Smooth muscle cell (in vitro differentiated cells): ENCODE results near the gene SNAPC2. TPM values are rescaled to one million over a fixed set of nuclear protein-coding genes. Genes with fewer than 3 reads are reported as not detected.
"Not testable (repeated sequence)": the region's sequence is repeated elsewhere in the genome, so short reads cannot be mapped to it uniquely, and the experiment has no call there.

ENCODE experiments used
- DNase-seq: peaks from one replicate; lab custom pipeline; 2025; ENCODE audit not compliant: unreplicated experiment; lab: John Stamatoyannopoulos, UW
- H2AFZ ChIP-seq: fragments of 200-600 bp; sonication (generic); 2 replicates; pipeline ENCODE4 v1.6.0; 2016; ENCODE audit warnings: antibody characterized with exemption, low read depth, mild to moderate bottlenecking
- H3F3A ChIP-seq: fragments of 200-600 bp; sonication (generic); 2 replicates; pipeline ENCODE4 v1.6.0; 2017; ENCODE audit warnings: antibody characterized with exemption, low read depth
- H3K27ac ChIP-seq: fragments of 200-600 bp; sonication (generic); 2 replicates; pipeline ENCODE4 v1.5.1; 2016; ENCODE audit warnings: low read depth, mild to moderate bottlenecking
- H3K27me3 ChIP-seq: fragments of 200-600 bp; sonication (generic); 2 replicates; pipeline ENCODE4 v1.6.1; 2016; ENCODE audit warnings: low read depth, mild to moderate bottlenecking
- H3K36me3 ChIP-seq: fragments of 200-600 bp; sonication (generic); 2 replicates; pipeline ENCODE4 v1.5.1; 2016; ENCODE audit warnings: low read depth
- H3K4me1 ChIP-seq: fragments of 200-600 bp; sonication (generic); 2 replicates; pipeline ENCODE4 v1.5.1; 2016; ENCODE audit warnings: low read depth
- H3K4me2 ChIP-seq: fragments of 200-600 bp; sonication (generic); 2 replicates; pipeline ENCODE4 v1.6.0; 2016; ENCODE audit warnings: mild to moderate bottlenecking
- H3K4me3 ChIP-seq: fragments of 200-600 bp; sonication (generic); 2 replicates; pipeline ENCODE4 v1.5.1; 2016; ENCODE audit warnings: mild to moderate bottlenecking
- H3K79me2 ChIP-seq: fragments of 200-600 bp; sonication (generic); 2 replicates; pipeline ENCODE4 v1.6.0; 2016; ENCODE audit warnings: low read depth, mild to moderate bottlenecking
- H3K9ac ChIP-seq: fragments of 200-600 bp; sonication (generic); 2 replicates; pipeline ENCODE4 v1.6.0; 2016; ENCODE audit warnings: low read depth
- H3K9me3 ChIP-seq: fragments of 200-600 bp; sonication (generic); replicated peaks from 2 replicates; pipeline ENCODE4 v1.5.1; 2016; ENCODE audit warnings: low read depth
- H4K20me1 ChIP-seq: fragments of 200-600 bp; sonication (generic); 2 replicates; pipeline ENCODE4 v1.6.0; 2016; ENCODE audit warnings: low read depth
- WGBS: methylation state at CpG from one replicate; pipeline ENCODE4 v1.1.7; 2016; ENCODE audit warnings: low lambda C conversion rate; 5-methylcytosine and 5-hydroxymethylcytosine counted together
- polyA plus RNA-seq: library from polyadenylated mRNA; unstranded; fragments of >200 nt; fragmentation: Nextera tagmentation; extraction: Ambion mirVana; gene quantifications from 2 replicates; pipeline ENCODE4 v1.2.1, GENCODE V29; 2016
- total RNA-seq: library from RNA; depleted of rRNA; stranded (reverse); fragments of >200 nt; gene quantifications from 2 replicates; pipeline ENCODE4 v1.2.3, GENCODE V29; 2014
- TF ChIP-seq, protein P1 (sequence below): fragments of 200-600 bp; sonication (generic); IDR thresholded peaks from 2 replicates; pipeline ENCODE4 v1.5.1; 2017; ENCODE audit warnings: borderline replicate concordance, mild to moderate bottlenecking, antibody characterized with exemption; ENCODE audit not compliant: insufficient read depth, poor library complexity, severe bottlenecking

The SNAPC2 gene
- total and polyA plus RNA-seq, 2 experiments from 2014 or later, result 18.2 to 35.0 TPM

GRCh38 chr19:7916103-7916954 is 3.8 kb upstream of the SNAPC2 start:
- no peaks in the 10 kb centered on the region for H3K79me2 ChIP-seq
- H2AFZ ChIP-seq, result peak overlapping the region; percentile 30
- 1% methylated on average over 38 of the region's 104 CpGs for WGBS
- DNase-seq, result peak; percentile 27
- H3F3A ChIP-seq, result peaks cover 7% of the 10 kb centered on the region
- peak overlapping the region; percentile 98 for H3K4me2 ChIP-seq
- peaks cover 3% of the 10 kb centered on the region for H4K20me1 ChIP-seq
- H3K4me1 ChIP-seq, result peaks cover 15% of the 10 kb centered on the region
- no peaks in the 10 kb centered on the region for H3K36me3 ChIP-seq
- TF ChIP-seq, protein P1, sequence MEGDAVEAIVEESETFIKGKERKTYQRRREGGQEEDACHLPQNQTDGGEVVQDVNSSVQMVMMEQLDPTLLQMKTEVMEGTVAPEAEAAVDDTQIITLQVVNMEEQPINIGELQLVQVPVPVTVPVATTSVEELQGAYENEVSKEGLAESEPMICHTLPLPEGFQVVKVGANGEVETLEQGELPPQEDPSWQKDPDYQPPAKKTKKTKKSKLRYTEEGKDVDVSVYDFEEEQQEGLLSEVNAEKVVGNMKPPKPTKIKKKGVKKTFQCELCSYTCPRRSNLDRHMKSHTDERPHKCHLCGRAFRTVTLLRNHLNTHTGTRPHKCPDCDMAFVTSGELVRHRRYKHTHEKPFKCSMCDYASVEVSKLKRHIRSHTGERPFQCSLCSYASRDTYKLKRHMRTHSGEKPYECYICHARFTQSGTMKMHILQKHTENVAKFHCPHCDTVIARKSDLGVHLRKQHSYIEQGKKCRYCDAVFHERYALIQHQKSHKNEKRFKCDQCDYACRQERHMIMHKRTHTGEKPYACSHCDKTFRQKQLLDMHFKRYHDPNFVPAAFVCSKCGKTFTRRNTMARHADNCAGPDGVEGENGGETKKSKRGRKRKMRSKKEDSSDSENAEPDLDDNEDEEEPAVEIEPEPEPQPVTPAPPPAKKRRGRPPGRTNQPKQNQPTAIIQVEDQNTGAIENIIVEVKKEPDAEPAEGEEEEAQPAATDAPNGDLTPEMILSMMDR, result no peak
- H3K27ac ChIP-seq, result peak overlapping the region; percentile 28
- H3K9me3 ChIP-seq, result no peaks in the 10 kb centered on the region
- no peaks in the 10 kb centered on the region for H3K27me3 ChIP-seq
- H3K9ac ChIP-seq, result peak overlapping the region; percentile 22
- H3K4me3 ChIP-seq, result peak overlapping the region; percentile 60

GRCh38 chr19:7916955-7917266 is 3.2 kb upstream of the SNAPC2 start:
- H3F3A ChIP-seq, result peaks cover 7% of the 10 kb centered on the region
- H3K27ac ChIP-seq, result peak overlapping the region; percentile 28
- H3K4me2 ChIP-seq, result peak overlapping the region; percentile 98
- peak overlapping the region; percentile 30 for H2AFZ ChIP-seq
- H3K79me2 ChIP-seq, result no peaks in the 10 kb centered on the region
- H4K20me1 ChIP-seq, result peaks cover 6% of the 10 kb centered on the region
- H3K27me3 ChIP-seq, result no peaks in the 10 kb centered on the region
- no peaks in the 10 kb centered on the region for H3K9me3 ChIP-seq
- TF ChIP-seq, protein P1, result no peak
- H3K4me1 ChIP-seq, result peaks cover 15% of the 10 kb centered on the region
- no peaks in the 10 kb centered on the region for H3K36me3 ChIP-seq
- DNase-seq, result no peak
- WGBS, result 7% methylated on average over 12 of the region's 12 CpGs
- H3K9ac ChIP-seq, result peak overlapping the region; percentile 35
- H3K4me3 ChIP-seq, result peak overlapping the region; percentile 60

DNA sequence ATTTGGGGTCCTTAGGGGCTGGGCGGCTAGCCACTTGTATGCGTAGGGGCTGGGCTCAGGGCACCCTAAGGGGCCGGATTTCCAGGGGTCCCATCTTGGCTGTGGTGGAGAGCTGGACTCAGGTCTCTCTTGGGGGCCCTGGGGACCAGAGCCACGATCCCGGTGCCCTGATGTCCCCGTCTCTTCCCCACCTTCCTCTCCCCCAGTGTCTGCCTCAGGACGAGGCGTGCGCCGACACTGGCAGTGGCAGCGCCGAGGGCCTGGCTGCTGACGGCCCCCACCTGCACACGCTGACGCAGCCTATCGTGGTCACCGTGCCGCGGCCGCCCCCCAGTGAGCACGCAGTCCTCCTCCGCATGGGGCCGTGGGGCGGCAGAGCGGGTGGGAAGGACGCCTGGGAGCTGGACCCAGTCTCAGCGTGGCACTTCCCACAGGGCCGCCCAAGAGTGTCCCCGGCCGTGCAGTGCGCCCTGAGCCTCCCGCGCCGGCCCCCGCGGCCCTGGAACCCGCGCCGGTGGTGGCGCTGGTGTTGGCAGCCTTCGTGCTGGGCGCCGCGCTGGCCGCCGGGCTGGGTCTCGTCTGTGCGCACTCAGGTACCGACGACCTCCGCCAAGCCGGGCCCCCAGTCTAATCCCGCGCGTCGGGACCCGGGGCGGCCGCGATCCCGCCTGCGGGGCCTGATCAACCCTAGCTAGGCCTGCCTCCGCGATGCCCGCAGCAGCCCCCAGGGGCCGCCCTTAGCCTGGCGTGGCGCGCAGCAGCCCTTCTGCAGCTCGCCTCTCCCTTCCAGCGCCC is 2.7 kb upstream of the SNAPC2 start:
- Histone ChIP-seq H3K9me3 (no peaks in the 10 kb centered on the region), H3K27ac (peak overlapping the region; percentile 28), H3K4me1 (peaks cover 15% of the 10 kb centered on the region), H2AFZ (peak overlapping the region; percentile 75), H4K20me1 (peaks cover 6% of the 10 kb centered on the region), H3K36me3 (no peaks in the 10 kb centered on the region), H3K9ac (peak overlapping the region; percentile 35), H3K4me2 (peak overlapping the region; percentile 98), H3K27me3 (no peaks in the 10 kb centered on the region), H3F3A (peaks cover 7% of the 10 kb centered on the region), H3K4me3 (peak overlapping the region; percentile 60), H3K79me2 (no peaks in the 10 kb centered on the region)
- peak; percentile 44 for DNase-seq
- TF ChIP-seq, protein P1, result peak; percentile 55
- WGBS, result 3% methylated on average over 66 of the region's 71 CpGs

- not testable (repeated sequence) for H3K9ac ChIP-seq
- peak overlapping the region; percentile 75 for H2AFZ ChIP-seq
These were observed 2.0 kb upstream of the SNAPC2 start for GRCh38 chr19:7918062-7918614.

More at GRCh38 chr19:7918062-7918614, 2.0 kb upstream of the SNAPC2 start:
- H3K4me1 ChIP-seq, result peaks cover 15% of the 10 kb centered on the region
- H3K79me2 ChIP-seq, DNase-seq, H4K20me1 ChIP-seq, H3K27ac ChIP-seq, H3K9me3 ChIP-seq, H3K27me3 ChIP-seq, H3K36me3 ChIP-seq, H3F3A ChIP-seq: not testable (repeated sequence)
- H3K4me2 ChIP-seq, result peak overlapping the region; percentile 98
- peak overlapping the region; percentile 60 for H3K4me3 ChIP-seq
- WGBS, result 38% methylated on average over 29 of the region's 29 CpGs
